ENCODE data around the gene CFAP45. TPM values are rescaled to one million over a fixed set of nuclear protein-coding genes. Genes with fewer than 3 reads are reported as not detected.

Gene CFAP45
- polyA plus RNA-seq, 3 donors = 0.12 to 1.0 TPM; not detected in 1

GRCh38 chr1:159827102-159827490 lies 72.9 kb downstream of the CFAP45 start:
- intact Hi-C loops (cut with micrococcal nuclease) = no loop called here
- Histone ChIP-seq H3K4me1 (ENCODE audit: control insufficient read depth in 1 of 2, insufficient read depth in 2 of 2, low read length in 2 of 2) (peaks cover 62% of the 10 kb centered on the region in 2 donors), H3K27me3 (ENCODE audit: control insufficient read depth in 2 of 2, insufficient read depth in 2 of 2, low read length in 2 of 2) (no peaks in the 10 kb centered on the region), H3K9ac (ENCODE audit: insufficient read depth, low read length, poor library complexity, severe bottlenecking) (no peak overlapping the region), H3K4me2 (replicated peaks; ENCODE audit: extremely low read depth, low read length, poor library complexity, severe bottlenecking) (peak overlapping the region; percentile 28), H3K4me3 (replicated peaks in 1 of 3; ENCODE audit: low read depth in 2 of 3, low read length in 3 of 3) (peak overlapping the region in 1 of 3 experiments; percentile 59), H3K9me3 (replicated peaks in 1 of 2; ENCODE audit: control insufficient read depth in 1 of 2, insufficient read depth in 1 of 2, low read length in 2 of 2) (no peaks in the 10 kb centered on the region), H4K20me1 (ENCODE audit: insufficient read depth, low read length) (no peaks in the 10 kb centered on the region), H3K36me3 (replicated peaks in 1 of 2; ENCODE audit: control insufficient read depth in 1 of 2, insufficient read depth in 2 of 2, low read length in 2 of 2) (no peaks in the 10 kb centered on the region), H2AFZ (ENCODE audit: insufficient read depth, low read depth, low read length, poor library complexity, severe bottlenecking) (no peak overlapping the region), H3K27ac (ENCODE audit: low read depth in 1 of 2, low read length in 2 of 2) (peak overlapping the region in 1 of 2 donors; percentile 47), H3K79me2 (ENCODE audit: insufficient read depth, low read length) (no peaks in the 10 kb centered on the region)
- Mint-ChIP-seq H3K27ac (peak overlapping the region; percentile 34 to 89 (median 72)), H3K4me3 (peak overlapping the region; percentile 64 to 67), H3K27me3 (ENCODE audit: low read depth in 3 of 3) (peaks cover 0 to 7% (median 4%) of the 10 kb centered on the region in 3 donors), H3K9me3 (peaks cover 0 to 2% (median 0%) of the 10 kb centered on the region in 7 donors), H3K4me1 (peaks cover 74% of the 10 kb centered on the region), H3K36me3 (peaks cover 0 to 3% of the 10 kb centered on the region in 2 donors)
- TF ChIP-seq CTCF (IDR thresholded peaks at IDR 0.05) = no peak
- DNase-seq = no peak
- whole genome bisulfite sequencing (ENCODE audit: insufficient coverage) = 96% methylated on average over 4 of the region's 6 CpGs

DNA sequence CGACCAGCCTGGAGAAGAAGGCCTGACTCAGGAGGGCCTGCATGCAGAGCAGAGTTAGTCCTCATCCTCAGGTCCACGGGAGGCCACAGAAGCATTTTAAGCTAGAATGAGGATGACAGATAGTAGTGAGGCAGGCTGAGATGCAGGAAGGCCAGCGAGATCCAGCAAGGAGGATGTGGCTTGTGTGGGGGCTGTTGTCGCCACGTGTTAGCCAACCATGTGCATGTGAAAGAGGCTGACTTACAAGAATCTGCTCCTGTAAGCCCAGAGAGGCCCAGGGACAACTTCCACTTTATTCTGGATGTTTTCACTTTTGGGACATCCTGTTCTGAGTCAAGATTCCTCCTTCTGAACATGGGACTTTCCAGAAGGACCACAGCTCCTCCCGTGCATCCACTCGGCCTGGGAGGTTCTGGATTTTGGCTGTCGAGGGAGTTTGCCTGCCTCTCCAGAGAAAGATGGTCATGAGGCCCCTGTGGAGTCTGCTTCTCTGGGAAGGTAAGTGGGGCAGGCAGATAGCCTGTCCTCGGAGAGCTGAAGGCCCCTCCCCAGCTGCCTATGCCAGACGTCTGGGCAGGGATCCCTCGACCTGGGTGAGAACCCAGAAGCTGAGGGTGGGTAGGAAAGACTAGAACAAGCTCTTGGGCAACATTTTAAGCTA lies 73.4 kb downstream of the CFAP45 start, which contains the start of gene SLAMF8:
SLAMF8 (plus strand) TSS at position 433 of the 661 bp plus-strand sequence; CDS start at position 459, 26 bp downstream.
- Histone ChIP-seq H4K20me1 (ENCODE audit: insufficient read depth, low read length) (no peaks in the 10 kb centered on the region), H3K36me3 (replicated peaks in 1 of 2; ENCODE audit: control insufficient read depth in 1 of 2, insufficient read depth in 2 of 2, low read length in 2 of 2) (no peaks in the 10 kb centered on the region), H3K4me1 (ENCODE audit: control insufficient read depth in 1 of 2, insufficient read depth in 2 of 2, low read length in 2 of 2) (peaks cover 62% of the 10 kb centered on the region in 2 donors), H3K9me3 (replicated peaks in 1 of 2; ENCODE audit: control insufficient read depth in 1 of 2, insufficient read depth in 1 of 2, low read length in 2 of 2) (no peaks in the 10 kb centered on the region), H3K27me3 (ENCODE audit: control insufficient read depth in 2 of 2, insufficient read depth in 2 of 2, low read length in 2 of 2) (no peaks in the 10 kb centered on the region), H2AFZ (ENCODE audit: insufficient read depth, low read depth, low read length, poor library complexity, severe bottlenecking) (no peak within 1 kb of the TSS), H3K79me2 (ENCODE audit: insufficient read depth, low read length) (no peaks in the 10 kb centered on the region), H3K4me3 (replicated peaks in 1 of 3; ENCODE audit: low read depth in 2 of 3, low read length in 3 of 3) (peak within 1 kb of the TSS in 1 of 3 experiments; percentile 59), H3K27ac (ENCODE audit: low read depth in 1 of 2, low read length in 2 of 2) (peak within 1 kb of the TSS; percentile 26 to 47), H3K9ac (ENCODE audit: insufficient read depth, low read length, poor library complexity, severe bottlenecking) (peak within 1 kb of the TSS; percentile 5), H3K4me2 (replicated peaks; ENCODE audit: extremely low read depth, low read length, poor library complexity, severe bottlenecking) (peak within 1 kb of the TSS; percentile 28)
- Mint-ChIP-seq H3K4me3 (peak within 1 kb of the TSS; percentile 64 to 67), H3K9me3 (peaks cover 0 to 2% (median 0%) of the 10 kb centered on the region in 7 donors), H3K27ac (peak within 1 kb of the TSS; percentile 34 to 89 (median 72)), H3K4me1 (peaks cover 74% of the 10 kb centered on the region), H3K36me3 (peaks cover 0 to 3% of the 10 kb centered on the region in 2 donors), H3K27me3 (ENCODE audit: low read depth in 3 of 3) (peaks cover 0 to 7% (median 4%) of the 10 kb centered on the region in 3 donors)
- intact Hi-C loops (cut with micrococcal nuclease) = no loop called here
- 79% methylated on average over 5 of the region's 11 CpGs for WGBS (ENCODE audit: insufficient coverage)
- no peak for TF ChIP-seq CTCF (IDR thresholded peaks at IDR 0.05)
- DNase-seq = peak; percentile 49 to 88 (median 60)

All from CD14-positive monocyte (primary cell).